Hematopoietic multipotent progenitor cell treated with erythropoietin and hydrocortisone succinate and interleukin-3 and kit ligand, for 8 days (in vitro differentiated cells): ENCODE data around the gene PRAMEF15.
"Not testable (repeated sequence)": the region's sequence is repeated elsewhere in the genome, so short reads cannot be mapped to it uniquely, and the experiment has no call there.

ENCODE experiments used
- DNase-seq: peaks from one replicate; pipeline ENCODE4 v3.0.0-alpha.2; 2015

Gene PRAMEF15

DNA sequence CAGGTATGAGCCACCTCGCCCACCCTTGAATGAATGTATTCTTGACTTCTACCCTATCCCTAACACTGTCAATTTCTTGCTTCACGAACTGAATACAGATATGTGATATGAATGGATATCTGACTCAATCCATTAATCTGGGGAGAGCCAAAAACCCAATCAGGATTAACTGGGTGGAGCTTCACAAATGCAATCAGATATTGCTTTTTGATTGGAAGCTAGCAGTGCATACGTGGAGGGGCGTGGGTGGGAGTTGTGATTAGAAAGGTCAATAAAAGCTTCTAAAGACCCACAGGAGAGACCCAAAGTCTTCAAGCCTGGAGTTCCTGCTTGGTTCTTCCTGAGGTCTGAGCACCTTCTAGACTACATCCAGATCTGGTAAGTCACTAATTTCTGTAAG is at the start of gene PRAMEF15:
PRAMEF15 (plus strand) TSS at position 301 of the 400 bp plus-strand sequence. CDS start 2,827 bp downstream, outside the sequence.
- DNase-seq: not testable (repeated sequence)

DNA sequence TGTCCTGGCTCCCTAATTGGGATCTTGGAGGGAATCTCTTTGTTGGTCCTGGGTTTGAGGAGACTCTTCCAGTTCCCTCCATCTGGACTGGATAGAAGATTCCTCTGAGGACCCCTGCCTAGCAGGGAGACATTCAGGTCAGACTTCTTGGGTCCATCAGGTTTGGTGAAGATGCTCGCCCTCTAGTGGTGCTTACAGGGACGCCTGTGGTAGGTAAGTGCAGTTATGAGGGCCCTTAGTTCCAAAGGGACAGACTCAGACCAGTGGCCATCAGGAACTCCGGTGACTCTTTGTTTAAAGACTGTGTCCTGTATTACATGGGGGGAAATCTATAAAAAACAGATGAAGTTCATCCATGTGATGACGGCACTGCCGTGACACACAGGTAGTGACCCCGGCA is 38.4 kb upstream of the PRAMEF15 start:
- not testable (repeated sequence) for DNase-seq

DNA sequence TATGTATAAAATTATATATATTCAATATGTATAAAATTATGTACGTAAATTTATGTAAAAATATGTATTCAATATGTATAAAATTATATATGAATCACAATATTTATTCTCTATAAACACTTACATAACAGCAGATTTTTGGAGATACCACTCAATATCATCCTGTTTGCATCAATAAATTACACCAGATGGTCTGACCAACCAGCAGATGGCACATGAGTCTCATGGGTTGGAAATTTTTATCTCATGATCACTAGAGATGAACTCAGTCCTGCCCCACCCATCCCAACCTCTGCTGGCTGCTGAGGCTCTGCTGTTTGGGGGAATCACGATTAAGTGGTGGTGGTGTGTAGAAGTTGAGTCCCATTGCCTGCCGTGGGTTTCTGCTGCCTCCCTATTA is 35.8 kb upstream of the PRAMEF15 start:
- DNase-seq: not testable (repeated sequence)

DNA sequence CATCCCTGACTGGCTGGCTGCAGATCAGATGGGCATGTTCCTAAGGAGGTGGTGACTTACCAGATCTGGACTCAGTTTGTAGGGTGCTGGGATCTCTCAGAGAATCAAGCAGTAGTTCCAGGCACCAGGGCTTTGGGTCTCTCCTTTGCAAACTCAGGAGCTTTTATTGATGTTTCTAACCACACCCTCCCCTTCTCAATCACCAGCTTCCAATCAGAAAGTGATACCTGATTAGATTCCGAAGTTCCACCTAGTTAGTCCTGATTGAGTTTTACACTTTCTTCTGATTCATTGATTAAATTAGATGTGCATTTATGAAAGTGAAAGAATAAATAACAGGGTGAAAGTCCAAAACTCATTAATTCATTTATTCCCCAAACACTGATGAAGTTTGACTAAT is 30.3 kb upstream of the PRAMEF15 start, which contains the start of gene PRAMEF8:
PRAMEF8 (minus strand) TSS at position 101 of the 400 bp plus-strand sequence. CDS start 1,046 bp downstream, outside the sequence.
- not testable (repeated sequence) for DNase-seq

DNA sequence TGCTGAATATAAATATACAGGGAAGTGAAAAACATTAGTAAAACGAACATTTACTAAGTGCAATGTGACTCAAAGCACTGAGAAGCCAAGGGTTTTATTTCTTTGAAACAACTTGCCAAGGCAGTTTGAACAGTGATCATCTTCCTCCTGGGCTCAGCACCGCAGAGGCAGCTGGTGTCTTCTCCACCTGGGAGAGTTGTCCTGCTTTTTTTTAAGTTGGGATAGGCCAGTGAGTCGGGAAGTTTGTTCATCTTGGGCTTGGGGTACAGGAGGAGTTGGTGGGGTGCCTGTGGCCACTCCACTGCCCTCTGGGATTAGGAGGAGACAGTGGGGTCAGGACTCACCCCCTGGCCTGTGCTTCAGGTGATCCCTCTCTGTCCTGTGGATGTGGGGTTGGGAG is 26.4 kb upstream of the PRAMEF15 start:
- not testable (repeated sequence) for DNase-seq

DNA sequence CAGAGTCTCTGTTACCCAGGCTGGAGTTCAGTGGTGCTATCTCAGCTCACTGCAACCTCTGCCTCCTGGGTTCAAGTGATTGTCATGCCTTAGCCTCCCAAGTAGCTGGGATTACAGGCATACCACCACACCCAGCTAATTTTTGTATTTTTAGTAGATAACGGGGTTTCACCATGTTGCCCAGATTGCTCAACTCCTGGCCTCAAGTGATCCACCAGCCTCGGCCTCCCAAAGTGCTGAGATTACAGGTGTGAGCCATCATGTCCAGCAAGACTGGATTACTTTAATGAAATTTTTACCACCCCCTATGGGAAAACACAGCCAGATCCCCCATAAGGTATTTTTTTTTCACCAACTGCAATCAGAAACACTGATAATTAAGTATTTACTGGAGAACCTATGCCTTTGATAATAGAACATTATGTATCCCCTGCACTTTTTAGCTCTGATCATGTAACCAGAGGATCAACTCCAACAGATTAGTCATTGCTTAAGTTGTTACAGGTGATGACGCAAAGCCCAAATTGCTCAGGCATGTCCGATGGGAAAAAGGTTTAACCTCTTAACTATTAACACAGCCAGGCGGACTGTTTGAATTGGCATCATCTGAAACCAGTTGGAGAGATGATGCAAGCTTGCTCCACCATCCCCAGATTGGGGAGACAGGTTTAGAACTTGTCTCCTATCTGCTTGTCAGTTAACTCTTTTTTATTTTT is 18.0 kb upstream of the PRAMEF15 start:
- DNase-seq: not testable (repeated sequence)

DNA sequence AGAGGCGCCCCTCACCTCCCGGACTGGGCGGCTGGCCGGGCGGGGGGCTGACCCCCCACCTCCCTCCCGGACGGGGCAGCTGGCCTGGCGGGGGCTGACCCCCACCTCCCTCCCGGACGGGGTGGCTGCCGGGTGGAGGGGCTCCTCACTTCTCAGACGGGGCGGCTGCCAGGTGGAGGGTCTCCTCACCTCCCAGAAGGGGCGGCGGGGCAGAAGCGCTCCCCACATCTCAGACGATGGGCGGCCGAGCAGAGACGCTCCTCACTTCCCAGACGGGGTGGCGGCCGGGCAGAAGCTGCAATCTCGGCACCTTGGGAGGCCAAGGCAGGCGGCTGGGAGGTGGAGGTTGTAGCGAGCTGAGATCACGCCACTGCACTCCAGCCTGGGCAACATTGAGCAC is 16.7 kb upstream of the PRAMEF15 start:
- not testable (repeated sequence) for DNase-seq

DNA sequence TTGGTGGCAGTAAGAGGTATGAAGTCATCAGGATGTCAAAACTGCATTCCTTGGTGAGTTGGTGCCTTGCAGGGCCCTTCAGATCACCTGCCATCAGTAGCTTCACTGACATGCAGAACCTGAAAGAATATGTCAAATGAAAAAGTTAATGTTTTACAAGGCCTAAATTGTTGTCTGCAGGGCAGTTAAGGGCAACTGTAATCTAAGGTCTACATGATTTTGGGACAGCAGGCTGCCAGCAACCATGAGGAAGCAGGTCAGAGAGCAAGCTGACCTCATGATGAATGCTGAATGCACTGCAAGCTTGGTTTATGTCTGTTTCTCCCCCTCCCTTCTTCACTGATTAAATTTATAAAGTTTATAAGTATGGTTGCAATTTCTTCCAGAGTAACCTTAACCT is 13.2 kb upstream of the PRAMEF15 start:
- DNase-seq: not testable (repeated sequence)

DNA sequence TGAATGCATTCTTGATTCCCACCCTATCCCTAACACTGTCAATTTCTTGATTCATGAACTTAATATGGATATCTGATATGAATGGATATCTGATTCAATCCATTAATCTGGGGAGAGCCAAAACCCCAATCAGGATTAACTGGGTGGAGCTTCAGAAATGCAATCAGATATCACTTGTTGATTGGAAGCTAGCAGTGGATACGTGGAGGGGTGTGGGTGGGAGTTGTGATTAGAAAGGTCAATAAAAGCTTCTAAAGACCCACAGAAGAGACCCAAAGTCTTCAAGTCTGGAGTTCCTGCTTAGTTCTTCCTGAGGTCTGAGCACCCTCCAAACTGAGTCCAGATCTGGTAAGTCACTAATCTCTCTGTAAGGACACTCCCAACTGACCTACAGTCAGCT is 12.1 kb upstream of the PRAMEF15 start, which contains the start of gene PRAMEF33:
PRAMEF33 (plus strand) TSS at position 301 of the 400 bp plus-strand sequence. CDS start 2,416 bp downstream, outside the sequence.
- not testable (repeated sequence) for DNase-seq

DNA sequence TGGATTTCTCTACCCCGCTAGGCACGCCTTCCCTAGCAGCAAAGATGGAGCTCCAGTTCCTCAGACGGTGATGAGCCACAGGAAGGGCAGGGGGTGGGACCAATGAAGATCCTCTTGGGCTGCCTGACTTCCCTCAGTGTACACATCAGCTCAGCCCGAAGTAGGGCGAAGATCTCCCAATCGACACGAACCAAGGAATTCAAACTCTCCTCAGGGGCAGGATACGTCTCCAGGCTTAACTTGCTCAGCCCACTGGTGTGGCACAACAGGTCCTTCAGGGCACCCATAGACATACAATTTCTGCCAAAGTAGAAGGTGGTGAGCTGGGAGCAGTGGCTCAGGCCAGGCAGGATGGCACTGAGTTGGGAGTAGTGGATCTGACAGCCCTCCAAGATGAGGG is 27.1 kb downstream of the PRAMEF15 start:
- DNase-seq: not testable (repeated sequence)

DNA sequence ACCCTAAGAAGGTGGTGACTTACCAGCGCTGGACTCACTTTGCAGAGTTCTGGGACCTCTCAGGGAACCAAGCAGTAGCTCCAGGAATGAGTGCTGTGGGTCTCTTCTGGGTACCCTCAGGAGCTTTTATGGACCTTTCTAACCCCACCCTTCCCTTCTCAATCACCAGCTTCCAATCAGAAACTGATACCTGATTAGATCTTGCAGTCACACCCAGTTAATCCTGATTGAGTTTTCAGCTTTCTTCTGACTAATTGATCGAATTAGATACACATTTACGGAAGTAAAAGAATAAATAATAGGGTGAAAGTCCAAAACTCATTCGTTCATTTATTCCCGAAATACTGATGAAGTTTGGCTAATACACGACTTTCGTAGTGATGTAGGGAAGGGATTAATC is 31.7 kb downstream of the PRAMEF15 start, which contains the start of gene PRAMEF14:
PRAMEF14 (minus strand) TSS at position 101 of the 400 bp plus-strand sequence. CDS start 1,820 bp downstream, outside the sequence.
- DNase-seq: not testable (repeated sequence)

DNA sequence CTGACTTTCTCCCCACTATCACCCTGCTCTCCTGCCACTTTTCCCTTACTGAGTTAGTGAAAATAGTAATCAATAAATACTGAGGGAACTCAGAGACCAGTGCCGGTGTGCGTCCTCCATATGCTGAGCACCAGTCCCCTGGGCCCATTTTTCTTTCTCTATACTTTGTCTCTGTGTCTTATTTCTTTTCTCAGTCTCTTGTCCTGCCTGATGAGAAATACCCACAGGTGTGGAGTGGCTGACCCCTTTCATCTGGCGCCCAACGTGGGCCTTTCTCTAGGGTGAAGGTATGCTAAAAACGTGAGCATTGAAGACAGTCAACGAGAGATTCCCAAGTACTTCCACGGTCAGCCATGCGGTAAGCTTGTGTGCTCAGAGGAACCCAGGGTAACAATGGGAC is 38.1 kb downstream of the PRAMEF15 start:
- not testable (repeated sequence) for DNase-seq

DNA sequence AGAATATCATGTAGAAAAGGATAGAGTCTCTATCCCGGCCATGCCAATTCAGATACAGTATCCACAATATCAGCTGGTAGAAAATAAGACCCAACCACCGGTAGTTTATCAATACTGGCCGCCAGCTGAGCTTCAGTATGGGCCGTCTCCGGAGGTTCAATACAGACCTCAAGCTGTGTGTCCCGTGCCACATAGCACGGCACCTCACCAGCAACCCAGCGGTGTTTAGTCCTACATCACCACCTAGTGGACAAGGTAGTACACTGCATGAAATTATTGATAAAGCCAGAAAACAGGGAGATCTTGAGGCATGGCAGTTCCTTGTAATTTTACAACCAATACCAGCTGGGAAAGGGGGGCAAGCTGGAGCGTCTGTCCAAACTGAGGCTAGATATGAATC is 39.1 kb downstream of the PRAMEF15 start:
- not testable (repeated sequence) for DNase-seq

DNA sequence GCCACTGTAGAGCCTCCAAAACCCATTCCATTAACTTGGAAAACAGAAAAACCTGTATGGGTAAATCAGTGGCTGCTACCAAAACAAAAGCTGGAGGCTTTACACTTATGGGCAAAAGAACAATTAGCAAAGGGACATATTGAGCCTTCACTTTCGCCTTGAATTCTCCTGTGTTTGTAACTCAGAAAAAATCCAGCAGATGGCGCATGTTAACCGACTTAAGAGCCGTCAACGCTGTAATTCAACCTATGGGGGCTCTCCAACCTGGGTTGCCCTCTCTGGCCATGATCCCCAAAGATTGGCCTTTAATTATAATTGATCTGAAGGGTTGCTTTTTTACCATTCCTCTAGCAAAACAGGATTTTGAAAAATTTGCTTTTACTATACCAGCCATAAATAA is 41.4 kb downstream of the PRAMEF15 start:
- peak; percentile 69 for DNase-seq

DNA sequence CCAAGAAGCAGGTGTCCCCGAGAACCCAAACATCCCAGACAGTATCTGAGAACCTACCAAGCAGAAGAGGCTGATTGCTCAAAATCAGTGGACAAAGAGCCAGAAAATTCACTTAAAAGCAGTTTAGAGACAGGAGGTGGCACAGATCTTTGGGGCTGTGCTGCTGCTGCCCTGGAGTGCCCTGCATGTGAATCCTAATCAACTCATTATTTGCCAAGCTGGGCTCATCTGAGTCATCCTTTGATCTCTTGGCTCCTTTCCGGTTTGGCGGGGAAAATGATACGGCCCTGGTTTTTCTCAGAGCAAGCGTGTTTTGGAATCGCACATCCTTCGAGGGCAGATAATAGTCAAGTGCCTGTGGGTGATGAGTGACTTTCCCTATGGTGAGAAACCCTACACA is 47.0 kb downstream of the PRAMEF15 start:
- not testable (repeated sequence) for DNase-seq

DNA sequence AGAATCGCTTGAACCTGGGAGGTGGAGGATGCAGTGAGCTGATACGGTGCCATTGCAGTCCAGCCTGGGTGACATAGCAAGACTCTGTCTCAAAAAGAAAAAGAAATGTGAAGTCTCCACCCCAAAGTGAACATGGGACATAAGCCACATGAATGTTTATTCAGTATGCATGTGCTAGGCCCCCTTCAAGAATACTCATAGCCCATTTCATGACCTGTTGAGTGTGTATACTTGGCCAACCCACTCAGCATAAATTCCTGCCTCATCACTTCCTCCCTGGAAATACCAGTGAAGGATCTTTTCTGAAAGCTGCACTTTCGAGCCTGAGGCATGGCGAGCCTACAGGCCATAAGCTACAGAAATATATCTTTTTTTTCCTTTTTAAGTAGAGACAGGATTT is 49.5 kb downstream of the PRAMEF15 start:
- DNase-seq: not testable (repeated sequence)

DNA sequence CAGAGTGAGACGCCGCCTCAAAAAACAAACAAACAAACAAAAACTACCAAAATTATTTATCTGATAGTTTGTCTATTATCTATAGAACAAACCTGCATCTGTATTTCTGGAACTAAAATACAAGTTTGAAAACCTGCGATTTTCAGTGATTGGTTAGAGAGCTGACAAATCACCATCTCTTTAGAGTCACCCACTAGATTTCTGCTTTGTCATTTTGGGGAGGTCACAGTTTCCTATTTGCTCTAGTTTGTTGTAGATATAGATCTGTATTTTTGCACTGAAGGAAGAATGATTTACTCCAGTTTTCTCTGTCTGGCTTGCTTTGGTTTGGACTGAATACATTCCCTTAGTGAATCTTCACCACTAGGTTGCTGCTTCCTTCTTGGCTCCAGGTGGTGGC is 51.2 kb downstream of the PRAMEF15 start:
- not testable (repeated sequence) for DNase-seq

DNA sequence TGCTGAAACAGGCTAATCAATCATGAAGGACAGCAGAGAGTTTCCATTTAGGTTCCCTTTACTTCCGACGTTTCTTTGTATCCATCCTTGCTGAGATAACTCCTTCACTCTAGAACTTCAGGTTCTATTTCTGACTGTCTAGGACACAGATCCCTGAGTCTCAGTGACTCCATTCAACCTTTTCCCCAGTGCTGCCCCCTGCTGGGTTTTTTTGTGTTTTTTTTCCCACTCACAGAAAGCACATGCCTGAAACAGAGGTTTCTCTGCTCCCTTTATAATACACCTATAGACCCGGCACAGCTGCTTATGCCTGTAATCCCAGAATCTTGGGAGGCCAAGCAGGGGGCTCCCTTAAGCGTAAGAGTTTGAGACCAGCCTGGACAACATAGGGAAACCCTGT is 53.2 kb downstream of the PRAMEF15 start:
- peak; percentile 50 for DNase-seq
